NCI-H460 (cell line): ENCODE results near the gene USP5. TPM values are rescaled to one million over a fixed set of nuclear protein-coding genes. Genes with fewer than 3 reads are reported as not detected.

Experiments used
- DNase-seq: peaks from one replicate; pipeline ENCODE4 v3.0.0-alpha.2; 2016; ENCODE audit warnings: low read depth; ENCODE audit errors: extremely low read depth
- total RNA-seq: library from RNA; depleted of rRNA; stranded (reverse); fragments of >200 nt; shearing (Covaris generic); gene quantifications from 2 replicates; pipeline ENCODE4 v1.2.3, GENCODE V29; 2014

The USP5 gene
- total RNA-seq, 1 experiment from 2014 or later, result 33.5 TPM

GRCh38 chr12:6825398-6826124, 26.4 kb upstream of the USP5 start:
- DNase-seq, result peak; percentile 69

DNA sequence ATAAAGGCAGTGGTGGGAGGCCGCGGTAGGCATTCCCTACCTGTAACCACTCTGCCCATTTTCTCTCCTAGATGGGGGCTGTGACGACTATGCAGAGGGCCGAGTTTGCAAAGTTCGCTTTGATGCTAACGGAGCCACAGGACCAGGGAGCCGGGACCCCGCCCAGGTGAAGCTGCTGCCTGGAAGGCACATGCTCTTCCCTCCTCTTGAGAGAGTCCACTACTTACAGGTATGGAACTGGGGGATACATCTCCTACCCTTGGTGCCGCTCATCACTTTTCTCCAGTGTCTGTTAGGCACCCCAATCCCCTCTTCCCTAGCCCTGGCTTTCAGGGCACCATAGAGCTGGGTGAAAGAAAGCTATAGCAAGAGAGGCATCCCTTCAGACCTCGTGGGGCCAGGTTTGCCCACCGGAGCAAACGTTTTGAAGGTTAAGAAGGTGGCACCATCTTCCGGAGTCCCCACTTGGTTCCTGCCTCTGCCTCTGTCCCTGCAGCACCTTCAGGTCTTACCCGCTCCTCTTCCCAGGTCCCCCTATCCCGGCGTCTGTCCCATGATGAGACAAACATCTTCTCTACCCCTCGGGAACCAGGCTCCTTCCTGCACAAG, 25.7 kb upstream of the USP5 start:
- DNase-seq, result no peak

DNA sequence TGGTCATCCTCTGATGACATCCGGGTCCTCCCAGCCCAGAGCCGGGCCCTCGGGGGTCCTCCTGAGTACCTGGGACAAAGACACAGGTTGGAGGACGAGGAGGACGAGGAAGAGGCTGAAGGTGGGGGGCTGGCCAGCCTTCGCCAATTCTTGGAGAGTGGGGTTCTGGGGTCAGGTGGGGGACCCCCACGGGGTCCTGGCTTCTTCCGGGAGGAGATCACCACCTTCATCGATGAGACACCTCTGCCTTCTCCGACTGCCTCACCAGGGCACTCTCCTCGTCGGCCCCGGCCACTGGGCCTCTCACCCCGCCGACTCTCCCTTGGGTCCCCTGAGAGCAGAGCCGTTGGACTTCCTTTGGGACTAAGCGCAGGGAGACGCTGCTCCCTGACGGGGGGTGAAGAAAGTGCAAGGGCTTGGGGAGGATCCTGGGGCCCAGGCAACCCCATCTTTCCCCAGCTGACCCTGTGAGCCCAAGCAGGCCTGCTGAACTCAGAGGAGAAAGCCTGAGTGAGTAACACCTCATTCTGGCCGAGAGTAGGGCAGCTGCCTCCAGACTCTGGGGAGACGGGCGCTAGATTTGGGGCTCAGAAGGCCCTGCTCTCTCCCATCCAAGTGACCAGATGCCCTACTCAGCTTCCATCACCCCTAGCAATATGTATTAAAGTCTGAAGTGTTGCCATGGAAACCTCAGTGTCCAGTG, 25.1 kb upstream of the USP5 start:
- no peak for DNase-seq

- DNase-seq, result peak; percentile 75
These were observed 24.5 kb upstream of the USP5 start for GRCh38 chr12:6827437-6827911.

DNA sequence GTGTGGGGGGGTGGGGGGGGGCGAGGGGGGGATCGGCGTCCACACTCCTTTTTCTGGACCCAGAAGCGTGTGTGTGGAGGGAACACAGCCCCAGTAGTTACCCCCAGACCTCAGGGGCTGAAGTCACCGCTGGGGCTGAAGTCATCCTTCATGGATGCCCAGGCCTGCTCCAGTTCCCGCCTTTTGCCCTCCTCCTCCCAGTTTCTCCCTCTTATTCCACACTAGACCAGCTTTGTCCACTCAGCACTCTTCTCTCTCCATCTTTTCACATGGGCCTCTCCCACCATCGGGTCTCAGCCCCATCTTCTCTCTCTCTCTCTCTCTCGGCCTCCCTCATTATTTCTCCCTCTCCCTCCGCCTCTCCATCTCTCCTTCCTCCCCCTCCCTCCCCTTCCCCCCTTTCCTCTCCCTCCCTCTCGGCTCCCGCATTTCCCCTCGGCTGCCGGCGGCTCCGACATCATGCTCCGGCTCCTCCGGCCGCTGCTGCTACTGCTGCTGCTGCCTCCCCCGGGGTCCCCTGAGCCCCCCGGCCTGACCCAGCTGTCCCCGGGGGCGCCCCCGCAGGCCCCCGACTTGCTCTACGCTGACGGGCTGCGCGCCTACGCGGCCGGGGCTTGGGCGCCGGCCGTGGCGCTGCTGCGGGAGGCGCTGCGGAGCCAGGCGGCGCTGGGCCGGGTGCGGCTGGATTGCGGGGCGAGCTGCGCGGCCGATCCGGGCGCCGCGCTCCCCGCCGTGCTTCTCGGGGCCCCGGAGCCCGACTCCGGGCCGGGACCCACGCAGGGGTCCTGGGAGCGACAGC, 23.8 kb upstream of the USP5 start, which contains the start of gene P3H3:
TSS of gene P3H3 (plus strand) at position 426 of the 799 bp plus-strand sequence. CDS start at position 460, 34 bp downstream.
- peak; percentile 23 for DNase-seq

DNA sequence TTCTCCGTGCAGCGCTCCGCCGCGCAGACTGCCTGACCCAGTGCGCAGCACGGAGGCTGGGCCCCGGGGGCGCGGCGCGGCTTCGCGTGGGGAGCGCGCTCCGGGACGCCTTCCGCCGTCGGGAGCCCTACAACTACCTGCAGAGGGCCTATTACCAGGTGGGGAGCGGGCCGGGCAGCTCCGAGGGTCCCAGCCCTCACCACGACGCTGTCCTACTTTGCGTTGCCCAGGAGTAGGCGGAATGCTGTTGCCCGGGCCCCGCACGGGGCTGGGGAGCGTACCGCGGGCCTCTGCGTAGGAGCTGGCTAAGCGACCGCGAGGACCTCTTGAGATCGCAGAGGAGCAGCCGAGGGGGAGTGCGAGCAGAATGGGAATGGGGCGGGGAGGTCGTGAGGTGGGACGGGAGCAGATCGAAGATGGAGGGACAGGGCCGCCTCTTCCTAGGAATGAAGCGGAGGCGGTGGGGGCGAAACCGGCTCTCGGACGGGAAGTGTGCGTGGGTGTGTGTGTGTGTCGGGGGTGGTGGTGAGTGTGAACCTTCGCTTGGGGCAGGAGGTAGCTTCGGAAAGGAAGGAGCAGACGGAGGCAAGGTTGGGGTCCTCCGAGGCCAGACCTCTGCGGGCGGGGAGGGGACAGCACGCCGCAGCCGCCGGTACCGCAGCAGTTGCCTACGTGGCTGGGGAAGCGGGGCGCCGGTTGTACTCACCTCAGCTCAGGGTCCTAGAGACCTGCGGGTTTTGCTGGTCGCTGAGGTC, 23.0 kb upstream of the USP5 start:
- DNase-seq, result no peak

GRCh38 chr12:6829536-6830220, 22.3 kb upstream of the USP5 start:
- no peak for DNase-seq

DNA sequence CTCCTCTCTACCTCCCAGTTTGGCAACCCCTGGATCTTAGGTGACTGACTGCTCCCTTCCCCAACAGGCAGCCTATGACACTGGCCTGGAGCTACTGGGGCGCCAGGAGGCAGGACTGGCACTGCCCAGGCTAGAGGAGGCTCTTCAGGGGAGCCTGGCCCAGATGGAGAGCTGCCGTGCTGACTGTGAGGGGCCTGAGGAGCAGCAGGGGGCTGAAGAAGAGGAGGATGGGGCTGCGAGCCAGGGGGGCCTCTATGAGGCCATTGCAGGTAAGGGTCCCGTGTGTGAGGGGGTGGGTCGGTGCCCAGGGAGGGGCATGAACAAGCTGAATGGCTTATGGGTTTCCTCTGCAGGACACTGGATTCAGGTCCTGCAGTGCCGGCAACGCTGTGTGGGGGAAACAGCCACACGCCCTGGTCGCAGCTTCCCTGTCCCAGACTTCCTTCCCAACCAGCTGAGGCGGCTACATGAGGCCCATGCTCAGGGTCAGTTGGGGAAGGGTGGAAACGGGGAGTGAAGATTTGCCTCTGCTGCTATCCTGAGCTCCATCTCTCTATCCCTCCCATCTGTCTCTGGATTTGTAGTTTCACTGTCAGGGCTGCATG, 21.6 kb upstream of the USP5 start:
- DNase-seq, result no peak

DNA sequence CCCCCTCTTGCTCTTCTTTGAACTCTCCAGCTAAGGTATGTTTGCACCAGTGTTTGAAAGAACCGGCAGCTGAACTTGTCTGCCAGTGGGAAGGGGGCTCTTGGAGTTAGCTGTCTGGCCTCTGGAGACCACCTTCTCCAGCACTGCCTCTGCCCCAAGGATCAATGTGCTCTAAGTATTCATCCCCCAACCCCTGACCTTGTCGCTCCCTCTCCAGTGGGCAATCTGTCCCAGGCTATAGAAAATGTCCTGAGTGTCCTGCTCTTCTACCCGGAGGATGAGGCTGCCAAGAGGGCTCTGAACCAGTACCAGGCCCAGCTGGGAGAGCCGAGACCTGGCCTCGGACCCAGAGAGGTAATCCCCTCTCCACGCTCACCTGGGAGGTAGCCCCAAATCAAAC, 21.0 kb upstream of the USP5 start:
- DNase-seq, result no peak

DNA sequence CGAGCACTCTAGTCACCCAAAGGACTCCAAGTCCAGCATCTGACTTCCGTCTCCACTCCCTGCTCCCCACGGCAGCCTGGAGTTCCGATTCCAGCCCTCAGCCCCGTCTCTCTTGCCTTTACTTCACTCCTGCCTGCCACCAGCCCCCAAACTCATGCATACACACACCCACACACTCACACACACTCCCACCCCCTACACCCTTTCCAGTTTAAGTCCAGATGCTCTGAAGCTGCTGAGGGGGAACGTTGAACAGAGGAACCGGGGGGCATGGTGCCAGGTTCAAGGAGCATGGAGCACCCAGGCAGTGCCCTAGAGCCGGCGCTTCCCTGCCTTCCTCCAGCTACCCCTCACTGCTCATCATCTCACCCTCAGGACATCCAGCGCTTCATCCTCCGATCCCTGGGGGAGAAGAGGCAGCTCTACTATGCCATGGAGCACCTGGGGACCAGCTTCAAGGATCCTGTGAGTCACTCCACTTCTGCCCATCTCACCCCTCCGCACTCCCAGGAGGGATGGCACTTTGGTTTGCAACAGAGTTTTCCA, 20.4 kb upstream of the USP5 start:
- DNase-seq, result no peak

DNA sequence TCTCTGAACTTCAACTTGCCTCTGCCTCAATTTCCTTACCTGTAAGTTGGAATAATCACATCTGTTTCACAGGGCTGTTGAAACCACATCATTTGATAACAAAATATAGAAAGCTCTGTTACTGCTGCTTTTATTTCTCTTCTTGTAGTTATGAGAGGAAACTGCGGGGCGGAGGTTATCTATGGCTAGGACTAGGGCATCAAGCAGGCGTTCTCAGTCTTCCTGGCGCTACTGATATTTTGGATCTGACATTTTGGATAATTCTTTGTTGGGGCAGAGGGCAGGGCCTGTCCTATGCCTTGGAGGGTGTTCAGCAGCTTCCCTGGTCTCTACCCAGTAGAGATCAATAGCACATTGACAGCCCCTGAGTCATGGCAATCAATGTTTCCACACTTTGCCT, 19.8 kb upstream of the USP5 start:
- no peak for DNase-seq

GRCh38 chr12:6833189-6833890, 18.6 kb upstream of the USP5 start:
- no peak for DNase-seq

GRCh38 chr12:6834254-6834653, 17.7 kb upstream of the USP5 start:
- DNase-seq, result no peak

- no peak for DNase-seq
These were observed 17.1 kb upstream of the USP5 start for GRCh38 chr12:6834873-6835272.

DNA sequence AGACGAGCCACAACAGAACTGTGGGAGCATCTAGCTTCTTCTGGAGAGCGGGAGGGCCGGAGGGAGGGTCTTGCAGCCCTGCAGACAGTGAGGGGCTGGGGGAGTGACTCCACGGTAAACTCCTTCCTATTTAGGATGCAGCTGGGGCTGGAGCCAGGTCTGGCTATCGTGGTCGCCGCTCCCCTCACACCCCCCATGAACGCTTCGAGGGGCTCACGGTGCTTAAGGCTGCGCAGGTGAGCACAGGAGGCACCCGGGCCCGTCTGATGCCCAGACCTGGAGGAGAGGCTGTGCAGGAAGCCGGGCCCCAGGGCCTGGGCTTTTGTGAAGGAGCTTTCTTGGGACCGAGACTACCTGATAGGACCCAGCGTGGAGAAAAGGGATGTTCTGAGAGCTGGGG, 15.1 kb upstream of the USP5 start:
- DNase-seq, result no peak

DNA sequence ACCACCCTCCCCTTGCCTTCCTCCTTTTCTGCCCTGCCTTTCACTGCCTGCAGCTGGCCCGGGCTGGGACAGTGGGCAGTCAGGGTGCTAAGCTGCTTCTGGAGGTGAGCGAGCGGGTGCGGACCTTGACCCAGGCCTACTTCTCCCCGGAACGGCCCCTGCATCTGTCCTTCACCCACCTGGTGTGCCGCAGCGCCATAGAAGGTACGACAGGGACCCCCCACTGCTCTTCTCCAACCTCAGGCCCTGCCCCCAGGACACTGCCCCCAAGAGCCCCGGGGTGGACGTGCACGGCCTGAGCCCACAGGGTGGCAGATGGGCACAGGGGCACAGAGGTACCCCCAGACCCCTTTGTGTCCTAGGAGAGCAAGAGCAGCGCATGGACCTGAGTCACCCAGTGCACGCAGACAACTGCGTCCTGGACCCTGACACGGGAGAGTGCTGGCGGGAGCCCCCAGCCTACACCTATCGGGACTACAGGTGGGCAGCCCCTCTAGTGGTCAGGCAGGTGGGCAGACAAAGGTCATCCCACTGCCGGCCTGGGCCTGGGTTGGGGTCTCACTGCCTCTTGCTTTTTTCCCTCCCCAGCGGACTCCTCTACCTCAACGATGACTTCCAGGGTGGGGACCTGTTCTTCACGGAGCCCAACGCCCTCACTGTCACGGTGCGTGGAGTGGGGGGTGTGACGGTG, 14.4 kb upstream of the USP5 start:
- no peak for DNase-seq

DNA sequence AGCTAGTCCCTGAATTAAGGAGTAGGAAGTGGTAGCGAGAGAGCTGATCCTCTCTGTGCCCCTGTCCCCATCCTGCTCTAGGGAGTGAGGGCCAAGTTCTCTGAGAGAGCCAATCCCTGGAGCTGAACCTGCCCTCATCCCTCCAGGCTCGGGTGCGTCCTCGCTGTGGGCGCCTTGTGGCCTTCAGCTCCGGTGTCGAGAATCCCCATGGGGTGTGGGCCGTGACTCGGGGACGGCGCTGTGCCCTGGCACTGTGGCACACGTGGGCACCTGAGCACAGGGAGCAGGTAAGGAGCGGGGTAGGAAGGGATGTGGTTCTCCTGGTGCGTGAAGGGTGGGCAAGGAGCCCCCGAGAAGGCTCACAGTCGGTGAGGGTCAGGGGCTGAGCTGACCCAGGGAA, 13.1 kb upstream of the USP5 start:
- DNase-seq, result no peak
